Measurements from ENCODE around the gene THBS2.

- TF ChIP-seq CTCF (IDR thresholded peaks at IDR 0.05) (no peak), EZH2 (IDR thresholded peaks at IDR 0.05) (no peak), EZH2phosphoT487 (IDR thresholded peaks at IDR 0.05) (no peak)
Observed at GRCh38 chr6:169169375-169169774, 84.3 kb downstream of the THBS2 start.
